Activated CD4-positive, CD25-positive, alpha-beta regulatory T cell treated with anti-CD3 and anti-CD28 coated beads, Interleukin-2, amount 50 U/mL, for 24 hours (primary cell): ENCODE results near the gene HS3ST1.

Experiments used
- ATAC-seq, 2 donors: fragments of 150-1000 bp; cut with Tn5 transposase; one replicate each; pipeline ENCODE4 v1.10.0; 2021; ENCODE audit warnings: mild to moderate bottlenecking in 1 of 2, moderate library complexity in 1 of 2

HS3ST1 gene

GRCh38 chr4:11428231-11428898 lies at the start of gene HS3ST1:
TSS of gene HS3ST1 (minus strand) at chr4:11428894. CDS start at chr4:11400005, 28,889 bp downstream.
- peak; percentile 22 for ATAC-seq

- ATAC-seq: no peak
Observed at GRCh38 chr4:11475871-11476270, 47.2 kb upstream of the HS3ST1 start.

DNA sequence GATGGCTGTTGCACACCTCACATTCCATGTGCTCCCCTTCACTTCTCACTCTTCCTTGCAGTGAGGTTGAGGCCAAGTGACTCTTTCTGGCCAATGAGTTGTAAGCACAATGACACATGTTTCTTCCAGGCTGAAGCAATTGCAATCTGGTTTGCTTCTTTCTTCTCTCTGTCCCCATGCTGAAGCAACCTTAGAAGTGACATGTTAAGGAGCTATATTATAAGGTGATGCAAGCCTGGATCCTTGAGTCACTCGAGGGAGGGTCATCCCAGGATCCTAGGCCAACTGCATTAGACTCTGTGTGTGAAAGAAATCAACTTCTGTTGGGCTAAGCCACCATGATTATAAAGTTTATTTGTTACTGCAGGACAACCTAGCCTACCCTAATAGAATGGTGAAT lies 45.5 kb upstream of the HS3ST1 start:
- ATAC-seq: no peak

GRCh38 chr4:11472535-11472934 lies 43.8 kb upstream of the HS3ST1 start:
- no peak for ATAC-seq

- ATAC-seq: peak; percentile 93 to 94
Observed at GRCh38 chr4:11471618-11472017, 42.9 kb upstream of the HS3ST1 start.

DNA sequence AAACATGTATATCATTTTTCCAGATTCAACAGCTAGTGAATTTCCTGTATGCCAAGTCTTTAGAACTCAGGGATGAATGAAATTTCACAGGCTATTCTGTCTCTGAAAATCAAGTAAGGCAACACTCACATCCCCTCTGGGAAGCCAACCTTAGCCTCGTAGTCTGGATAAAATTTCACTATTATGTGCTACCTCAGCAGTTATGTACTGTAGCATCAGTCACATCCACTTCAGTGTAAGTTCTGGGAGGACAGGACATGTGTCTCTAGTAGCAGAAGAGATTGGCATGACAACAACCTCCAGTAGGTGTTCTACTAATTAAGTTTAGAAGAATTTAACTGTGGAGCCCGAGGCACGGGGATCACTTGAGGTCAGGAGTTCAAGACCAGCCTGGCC lies 42.4 kb upstream of the HS3ST1 start:
- ATAC-seq: no peak

GRCh38 chr4:11470438-11471045 lies 41.8 kb upstream of the HS3ST1 start:
- ATAC-seq: peak in 1 of 2 donors; percentile 12

DNA sequence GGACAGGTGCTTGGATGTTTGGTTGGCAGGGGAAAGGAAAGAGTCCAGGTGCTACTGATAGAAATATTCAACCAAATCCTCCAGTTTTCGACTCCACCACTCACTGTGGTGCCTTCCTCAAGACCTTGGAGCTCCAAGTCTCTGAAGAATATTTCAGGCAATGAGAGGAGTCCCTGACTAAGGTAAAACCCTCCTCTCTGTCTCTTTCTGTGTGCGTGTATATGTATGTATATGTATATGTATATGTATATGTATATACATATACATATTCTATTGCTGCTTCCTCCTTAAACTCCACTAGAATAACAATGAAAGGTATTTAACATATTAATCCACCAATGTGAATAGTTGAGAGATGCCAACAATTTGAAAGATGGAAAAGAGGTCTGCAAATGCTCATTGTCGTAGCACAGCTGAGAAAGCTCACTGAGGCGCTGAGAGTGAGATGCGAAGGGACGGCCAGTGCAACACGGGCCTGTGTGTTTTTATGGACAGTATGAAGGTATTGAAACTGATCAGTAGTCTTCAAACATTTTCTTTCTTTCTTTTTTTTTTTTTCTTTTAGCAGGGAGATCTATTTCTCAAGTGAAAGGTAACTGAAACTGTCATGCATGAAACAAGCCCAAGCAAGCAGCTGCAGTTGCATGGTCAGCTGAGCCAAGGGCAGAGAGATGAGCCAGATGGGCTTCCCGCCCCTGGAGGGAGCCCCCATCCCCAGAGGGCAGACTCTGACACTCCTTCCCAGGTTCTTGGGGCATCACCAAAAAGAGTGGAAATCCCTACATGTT lies 41.1 kb upstream of the HS3ST1 start:
- no peak for ATAC-seq

DNA sequence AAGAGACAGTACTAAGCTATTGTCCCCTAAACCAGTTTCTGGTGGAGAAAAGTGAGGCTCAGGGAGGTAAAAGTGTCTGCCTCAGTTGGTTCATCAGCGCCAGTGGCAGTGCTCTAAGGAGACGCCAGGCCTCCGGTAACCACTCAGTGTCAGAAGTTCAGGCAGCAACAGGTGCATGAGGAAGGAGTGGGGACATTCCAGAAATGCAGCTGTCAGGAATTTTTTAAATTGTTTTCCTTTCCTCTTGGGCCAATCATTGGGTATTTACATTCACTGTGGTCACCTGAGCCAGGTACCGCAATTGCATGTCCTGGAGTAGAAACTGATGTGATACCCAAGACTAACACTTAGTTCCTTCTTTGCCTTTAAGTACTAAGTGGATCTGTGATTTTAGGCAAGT lies 40.2 kb upstream of the HS3ST1 start:
- no peak for ATAC-seq

DNA sequence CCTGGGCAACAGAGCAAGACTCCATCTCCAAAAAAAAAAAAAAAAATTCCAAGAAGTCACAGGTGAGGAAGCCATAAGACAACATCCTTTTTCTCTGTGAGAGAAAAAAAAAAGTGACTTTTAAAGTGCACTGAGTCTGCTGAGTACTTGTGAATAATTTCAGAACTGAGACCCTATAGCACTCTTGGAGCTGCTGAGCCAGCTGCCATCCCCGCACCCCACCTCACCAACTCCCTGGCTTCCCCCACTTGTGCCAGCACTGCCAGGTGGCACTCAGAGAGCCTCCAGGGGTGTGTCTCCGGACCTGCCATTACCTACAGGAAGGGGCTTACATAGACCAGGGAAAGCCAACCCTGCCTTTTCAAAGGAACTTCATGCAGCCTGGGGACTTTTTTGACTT lies 39.2 kb upstream of the HS3ST1 start:
- ATAC-seq: no peak

DNA sequence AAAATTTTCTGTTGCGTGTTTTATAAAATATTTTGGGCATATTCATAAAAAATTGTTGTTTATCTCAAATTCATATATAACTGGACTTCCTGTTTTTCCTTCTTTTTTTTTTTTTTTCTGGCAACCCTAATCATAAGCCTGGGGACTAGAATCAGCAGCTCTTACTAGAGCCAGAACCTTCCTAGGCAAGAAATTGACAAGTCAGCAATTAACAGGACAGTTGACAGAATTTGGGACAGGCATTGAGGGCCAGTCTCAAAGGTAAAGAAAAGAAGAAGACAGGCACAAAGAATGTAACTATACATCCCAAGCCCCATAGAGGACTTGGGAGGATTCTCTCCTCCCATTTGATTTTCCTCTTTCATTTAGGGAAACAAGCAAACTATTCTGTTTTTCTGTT lies 35.0 kb upstream of the HS3ST1 start:
- no peak for ATAC-seq

DNA sequence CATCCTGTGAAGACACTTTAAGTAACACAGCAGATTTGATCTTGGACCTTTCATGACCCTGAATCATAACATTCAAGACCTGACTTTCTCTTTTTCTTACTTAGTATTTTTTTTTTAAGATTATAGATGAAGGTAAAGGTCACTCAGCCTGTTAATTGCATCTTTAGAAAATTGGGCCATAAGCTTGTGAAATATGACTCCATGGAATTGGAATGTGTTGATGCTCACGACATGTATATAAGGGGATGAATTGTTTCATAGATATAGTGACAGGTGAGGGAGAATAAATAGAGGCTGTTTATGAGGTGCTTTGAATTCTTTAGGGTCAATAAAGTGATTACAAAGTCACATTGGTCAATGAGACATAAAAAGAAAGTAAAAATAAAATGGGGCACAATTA lies 27.7 kb upstream of the HS3ST1 start:
- no peak for ATAC-seq

- ATAC-seq: no peak
Observed at GRCh38 chr4:11455201-11455835, 26.6 kb upstream of the HS3ST1 start.

- ATAC-seq: no peak
Observed at GRCh38 chr4:11451716-11452115, 23.0 kb upstream of the HS3ST1 start.

- ATAC-seq: no peak
Observed at GRCh38 chr4:11446155-11446811, 17.6 kb upstream of the HS3ST1 start.

DNA sequence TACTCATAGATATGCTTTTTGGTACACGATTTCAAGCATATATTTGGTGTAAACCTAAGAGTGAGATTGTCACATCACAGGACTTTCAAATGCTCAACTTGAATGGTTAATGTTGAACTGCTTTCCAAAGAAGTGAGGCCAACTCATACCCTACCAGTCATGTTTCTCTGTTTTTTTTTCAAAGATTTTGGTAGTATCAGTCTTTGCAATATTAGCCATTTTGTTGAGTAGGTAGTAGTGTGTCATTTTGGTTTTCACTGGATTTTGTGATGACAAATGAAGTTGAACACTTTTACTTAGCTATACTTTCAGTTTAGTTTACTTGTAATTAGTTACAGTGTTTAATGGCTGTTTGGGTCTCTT lies 12.5 kb upstream of the HS3ST1 start:
- peak; percentile 74 to 79 for ATAC-seq

- ATAC-seq: no peak
Observed at GRCh38 chr4:11440481-11441193, 11.9 kb upstream of the HS3ST1 start.

GRCh38 chr4:11439836-11440235 lies 11.1 kb upstream of the HS3ST1 start:
- ATAC-seq: no peak

GRCh38 chr4:11438647-11439046 lies 10.0 kb upstream of the HS3ST1 start:
- ATAC-seq: no peak

DNA sequence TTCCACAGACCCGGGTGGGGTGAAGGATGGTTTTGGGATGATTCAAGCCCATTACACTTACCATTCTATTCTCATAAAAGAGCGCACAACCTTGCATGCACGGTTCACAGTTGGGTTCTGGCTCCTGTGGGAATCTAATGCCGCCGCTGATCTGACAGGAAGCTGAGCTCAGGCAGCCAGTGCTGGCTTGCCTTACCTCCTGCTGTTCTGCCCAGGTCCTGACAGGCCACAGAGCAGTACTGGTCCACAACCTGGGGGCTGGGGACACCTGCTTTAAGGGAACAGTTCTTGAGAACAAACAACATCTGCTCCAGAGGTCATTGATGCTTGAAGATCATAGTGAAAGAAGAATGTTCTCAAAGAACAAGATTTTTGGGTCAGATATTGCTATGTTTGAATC lies 8.0 kb upstream of the HS3ST1 start:
- ATAC-seq: no peak

DNA sequence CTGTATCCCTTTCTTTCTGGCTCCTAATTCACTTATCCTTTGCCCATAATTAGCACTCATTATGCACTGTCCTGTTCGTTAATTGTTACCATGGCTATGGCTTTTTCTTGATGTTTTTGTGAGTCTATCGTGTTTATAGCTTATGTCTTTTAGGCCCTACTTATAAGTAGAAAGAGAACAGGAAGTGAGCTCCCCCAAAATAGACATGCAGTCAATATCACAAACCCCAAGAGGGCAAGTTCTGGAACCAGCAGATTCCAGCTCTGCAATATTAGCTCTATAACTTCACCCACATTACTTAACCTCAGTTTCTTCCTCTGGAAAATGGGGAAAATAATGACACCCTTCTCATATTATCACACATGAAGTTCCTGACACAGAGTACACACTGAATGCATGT lies 7.4 kb upstream of the HS3ST1 start:
- ATAC-seq: no peak

- ATAC-seq: no peak
Observed at GRCh38 chr4:11435557-11435956, 6.9 kb upstream of the HS3ST1 start.
